Fibroblast of lung (primary cell): ENCODE data around the gene ASTL. TPM values are rescaled to one million over a fixed set of nuclear protein-coding genes. Genes with fewer than 3 reads are reported as not detected.

Experiments
- DNase-seq, 2 donors: peaks; one replicate each; pipeline versions ENCODE4 v3.0.0 to v3.0.0-alpha.2; 2010; ENCODE audit warnings: low read depth in 2 of 2
- H2AFZ ChIP-seq: 2 replicates; pipeline ENCODE4 v1.5.1; 2012; ENCODE audit warnings: low read length, control low read depth, inconsistent platforms
- H3K27ac ChIP-seq: 2 replicates; pipeline ENCODE4 v1.5.1; 2011; ENCODE audit warnings: low read length, control low read depth; ENCODE audit not compliant: insufficient read depth
- H3K27me3 ChIP-seq: 2 replicates; pipeline ENCODE4 v1.5.1; 2011; ENCODE audit warnings: mild to moderate bottlenecking, low read length; ENCODE audit not compliant: control insufficient read depth, insufficient read depth
- H3K36me3 ChIP-seq: 2 replicates; pipeline ENCODE4 v1.5.1; 2011; ENCODE audit warnings: low read length; ENCODE audit not compliant: control insufficient read depth, insufficient read depth
- H3K4me1 ChIP-seq: 2 replicates; pipeline ENCODE4 v1.5.1; 2011; ENCODE audit warnings: low read length; ENCODE audit not compliant: control insufficient read depth, insufficient read depth; ENCODE audit errors: extremely low read depth
- H3K4me2 ChIP-seq: 2 replicates; pipeline ENCODE4 v1.5.1; 2011; ENCODE audit warnings: low read length, control low read depth; ENCODE audit not compliant: insufficient read depth; ENCODE audit errors: extremely low read depth
- H3K4me3 ChIP-seq, 4 experiments: fragments of 200-600 bp in 1 of 4; sonication (generic) in 1 of 4; replicated peaks in 1 of 4; 2 replicates each; pipeline ENCODE4 v1.5.1; 2011 to 2016; ENCODE audit warnings: low read length in 4 of 4, low read depth in 3 of 4, mild to moderate bottlenecking in 3 of 4, control low read depth in 2 of 4, inconsistent platforms in 1 of 4, mixed read lengths in 1 of 4; ENCODE audit not compliant: insufficient read depth in 1 of 4; ENCODE audit errors: control extremely low read depth in 1 of 4
- H3K79me2 ChIP-seq: 2 replicates; pipeline ENCODE4 v1.5.1; 2012; ENCODE audit warnings: mild to moderate bottlenecking, low read length, inconsistent platforms; ENCODE audit not compliant: control insufficient read depth, insufficient read depth
- H3K9ac ChIP-seq: 2 replicates; pipeline ENCODE4 v1.5.1; 2011; ENCODE audit warnings: mild to moderate bottlenecking, low read length, control low read depth; ENCODE audit not compliant: insufficient read depth
- H3K9me3 ChIP-seq: 2 replicates; pipeline ENCODE4 v1.5.1; 2012; ENCODE audit warnings: low read depth, low read length; ENCODE audit not compliant: control insufficient read depth, insufficient read depth
- H4K20me1 ChIP-seq: 2 replicates; pipeline ENCODE4 v1.5.1; 2011; ENCODE audit warnings: low read length; ENCODE audit not compliant: control insufficient read depth, insufficient read depth; ENCODE audit errors: extremely low read depth
- EZH2 ChIP-seq: IDR thresholded peaks from 2 replicates; pipeline ENCODE4 v1.5.1; 2012; ENCODE audit warnings: low read length, control low read depth, mild to moderate bottlenecking; ENCODE audit errors: missing control alignments
- polyA plus RNA-seq, 2 donors: library from polyadenylated mRNA; depleted of rRNA in 1 of 2; stranded (reverse) in 1 of 2; unstranded in 1 of 2; fragments of >200 nt; gene quantifications; 2 replicates each; pipeline ENCODE4 v1.2.1, GENCODE V29; 2011 to 2012; ENCODE audit warnings: missing spikeins in 1 of 2
- total RNA-seq: library from RNA; depleted of rRNA; stranded (reverse); fragments of >200 nt; gene quantifications from 2 replicates; pipeline ENCODE4 v1.2.1, GENCODE V29; 2014
- TF ChIP-seq, protein P1 (sequence below), 2 donors: IDR thresholded peaks in 1 of 2; conservative IDR thresholded peaks in 1 of 2; 1 replicate in 1 of 2; 2 replicates in 1 of 2; pipeline ENCODE4 v1.5.1; 2011 to 2012; ENCODE audit warnings: low read length in 2 of 2, control low read depth in 1 of 2, inconsistent platforms in 1 of 2, low read depth in 1 of 2, mild to moderate bottlenecking in 1 of 2

ASTL gene
- total and polyA plus RNA-seq, 2 donors (not counting 1 experiment from before 2014, with no cell fraction given) = not detected

DNA sequence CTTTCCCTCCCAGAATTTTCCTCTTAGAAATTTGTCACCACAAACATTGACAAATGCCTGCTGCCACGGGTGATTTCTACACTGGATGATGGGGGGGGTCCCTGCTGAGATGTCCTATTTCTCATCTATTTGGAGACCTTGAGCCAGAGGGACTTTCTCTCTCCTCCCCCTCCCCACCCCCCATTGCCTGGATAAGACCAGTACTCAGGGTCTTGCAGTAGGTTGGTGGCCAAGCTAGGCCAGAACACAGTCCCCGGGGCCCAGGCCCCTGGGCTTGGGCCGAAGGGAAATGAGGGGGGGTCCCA, 7.5 kb upstream of the ASTL start:
- Histone ChIP-seq H3K9ac (no peak overlapping the region), H3K36me3 (no peaks in the 10 kb centered on the region), H3K9me3 (no peaks in the 10 kb centered on the region), H2AFZ (no peak overlapping the region), H3K27ac (no peak overlapping the region), H3K79me2 (no peaks in the 10 kb centered on the region), H4K20me1 (no peaks in the 10 kb centered on the region), H3K27me3 (no peaks in the 10 kb centered on the region), H3K4me1 (peaks cover 4% of the 10 kb centered on the region), H3K4me2 (no peak overlapping the region), H3K4me3 (no peak overlapping the region)
- DNase-seq = no peak
- TF ChIP-seq EZH2 = no peak
- TF ChIP-seq, protein P1, sequence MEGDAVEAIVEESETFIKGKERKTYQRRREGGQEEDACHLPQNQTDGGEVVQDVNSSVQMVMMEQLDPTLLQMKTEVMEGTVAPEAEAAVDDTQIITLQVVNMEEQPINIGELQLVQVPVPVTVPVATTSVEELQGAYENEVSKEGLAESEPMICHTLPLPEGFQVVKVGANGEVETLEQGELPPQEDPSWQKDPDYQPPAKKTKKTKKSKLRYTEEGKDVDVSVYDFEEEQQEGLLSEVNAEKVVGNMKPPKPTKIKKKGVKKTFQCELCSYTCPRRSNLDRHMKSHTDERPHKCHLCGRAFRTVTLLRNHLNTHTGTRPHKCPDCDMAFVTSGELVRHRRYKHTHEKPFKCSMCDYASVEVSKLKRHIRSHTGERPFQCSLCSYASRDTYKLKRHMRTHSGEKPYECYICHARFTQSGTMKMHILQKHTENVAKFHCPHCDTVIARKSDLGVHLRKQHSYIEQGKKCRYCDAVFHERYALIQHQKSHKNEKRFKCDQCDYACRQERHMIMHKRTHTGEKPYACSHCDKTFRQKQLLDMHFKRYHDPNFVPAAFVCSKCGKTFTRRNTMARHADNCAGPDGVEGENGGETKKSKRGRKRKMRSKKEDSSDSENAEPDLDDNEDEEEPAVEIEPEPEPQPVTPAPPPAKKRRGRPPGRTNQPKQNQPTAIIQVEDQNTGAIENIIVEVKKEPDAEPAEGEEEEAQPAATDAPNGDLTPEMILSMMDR (conservative IDR thresholded peaks at IDR 0.05 in 1 of 2, IDR thresholded peaks at IDR 0.05 in 1 of 2; ENCODE audit: low read depth in 1 of 2, low read length in 2 of 2) = no peak

DNA sequence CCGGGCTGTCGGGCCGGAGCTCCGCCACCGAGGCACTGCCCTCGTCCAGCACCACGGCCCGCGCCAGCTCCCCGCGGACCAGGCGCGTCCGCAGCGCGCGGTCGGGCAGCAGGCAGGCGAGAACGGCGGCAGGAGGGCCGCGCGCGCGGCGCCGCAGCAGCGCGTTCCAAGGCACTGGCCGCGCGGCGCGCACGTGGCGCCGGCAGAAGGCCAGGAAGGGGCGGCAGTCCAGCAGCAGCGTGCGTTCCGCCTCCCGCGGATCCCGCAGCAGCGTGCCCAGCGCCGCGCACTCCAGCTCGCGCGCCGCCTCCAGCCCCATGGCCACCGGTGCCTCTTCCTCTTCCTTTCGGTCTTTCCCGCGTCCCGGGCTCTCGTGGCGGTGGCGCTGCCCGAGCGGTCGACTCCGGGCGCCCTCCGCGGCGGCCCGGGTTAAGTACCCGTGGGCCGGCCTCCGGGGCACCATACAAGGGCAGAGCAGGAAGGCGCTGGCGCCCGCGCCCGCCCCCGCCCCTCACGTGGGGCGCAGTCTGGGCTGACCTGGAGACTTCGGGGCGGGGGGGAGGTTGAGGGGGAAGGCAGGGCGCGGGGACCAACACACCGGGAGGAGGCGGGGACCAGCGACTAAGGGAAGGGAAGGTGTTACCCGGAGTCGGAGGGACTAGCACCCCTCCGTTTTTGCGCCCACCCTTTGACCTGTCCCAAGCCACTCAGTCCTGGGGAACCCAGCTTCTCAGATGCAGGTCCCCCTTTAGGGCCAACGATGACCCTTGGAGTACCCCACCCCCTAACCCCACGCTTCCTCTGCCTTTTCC, 6.9 kb upstream of the ASTL start, which contains the start of gene DUSP2:
Gene DUSP2 (minus strand): TSS at position 405 of the 812 bp plus-strand sequence. CDS start 86 bp downstream, at position 319.
- peak within 1 kb of the TSS; percentile 30 for H3K9ac ChIP-seq
- no peak for TF ChIP-seq EZH2
- TF ChIP-seq, protein P1 (conservative IDR thresholded peaks at IDR 0.05 in 1 of 2, IDR thresholded peaks at IDR 0.05 in 1 of 2; ENCODE audit: low read depth in 1 of 2, low read length in 2 of 2) = no peak
- DNase-seq = peak; percentile 45 to 78

DNA sequence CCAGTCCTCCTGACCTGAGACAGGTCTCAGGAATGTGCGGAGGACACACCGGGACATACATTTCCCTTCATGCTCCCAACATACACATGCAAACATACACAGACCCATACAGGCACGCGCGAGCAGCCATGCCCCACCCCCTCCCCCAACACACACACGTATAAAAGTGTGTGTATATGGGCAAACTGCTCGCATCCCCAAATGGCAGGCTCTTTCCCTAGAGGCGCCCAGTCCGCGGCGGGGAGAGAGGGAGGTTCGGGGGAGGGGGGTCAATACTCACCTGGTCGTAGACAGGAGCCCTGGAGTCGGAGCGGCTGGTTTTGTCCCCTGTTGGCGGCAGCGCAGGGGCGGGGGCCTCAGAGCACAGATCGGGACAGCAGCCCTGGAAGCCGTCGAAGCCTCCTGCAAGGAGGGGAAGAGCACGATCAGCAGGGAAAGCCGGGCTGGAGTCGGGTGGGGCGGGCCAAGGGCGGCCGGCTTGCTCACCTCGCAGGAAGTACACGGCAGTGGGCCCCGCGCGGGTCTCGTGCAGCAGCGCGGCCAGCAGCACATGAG, 6.3 kb upstream of the ASTL start:
- peak overlapping the region; percentile 30 for H3K9ac ChIP-seq

More for the DNA sequence above, 6.9 kb upstream of the ASTL start, which contains the start of gene DUSP2:
- H3K4me2 ChIP-seq = peak within 1 kb of the TSS; percentile 88
- H3K36me3 ChIP-seq = no peaks in the 10 kb centered on the region
- H3K4me1 ChIP-seq = peaks cover 4% of the 10 kb centered on the region
- no peaks in the 10 kb centered on the region for H3K9me3 ChIP-seq
- no peaks in the 10 kb centered on the region for H3K79me2 ChIP-seq
- peak within 1 kb of the TSS; percentile 21 to 59 (median 42) for H3K4me3 ChIP-seq
- no peaks in the 10 kb centered on the region for H4K20me1 ChIP-seq
- H3K27me3 ChIP-seq = no peaks in the 10 kb centered on the region
- H3K27ac ChIP-seq = no peak within 1 kb of the TSS
- H2AFZ ChIP-seq = peak within 1 kb of the TSS; percentile 64

More for the DNA sequence above, 6.3 kb upstream of the ASTL start:
- peaks cover 4% of the 10 kb centered on the region for H3K4me1 ChIP-seq
- TF ChIP-seq EZH2 = no peak
- TF ChIP-seq, protein P1 (conservative IDR thresholded peaks at IDR 0.05 in 1 of 2, IDR thresholded peaks at IDR 0.05 in 1 of 2; ENCODE audit: low read depth in 1 of 2, low read length in 2 of 2) = no peak
- H3K27me3 ChIP-seq = no peaks in the 10 kb centered on the region
- H3K27ac ChIP-seq = no peak overlapping the region
- H4K20me1 ChIP-seq = no peaks in the 10 kb centered on the region
- peak overlapping the region; percentile 64 for H2AFZ ChIP-seq
- H3K4me2 ChIP-seq = peak overlapping the region; percentile 88
- H3K9me3 ChIP-seq = no peaks in the 10 kb centered on the region
- no peaks in the 10 kb centered on the region for H3K36me3 ChIP-seq
- H3K4me3 ChIP-seq = peak overlapping the region in 3 of 4 experiments; percentile 21 to 59 (median 52)
- peak in 1 of 2 donors; percentile 6 for DNase-seq
- H3K79me2 ChIP-seq = no peaks in the 10 kb centered on the region
